Measurements from ENCODE around the gene TSC22D2. TPM values are rescaled to one million over a fixed set of nuclear protein-coding genes. Genes with fewer than 3 reads are reported as not detected.

The TSC22D2 gene
- total RNA-seq, 4 donors from 2014 or later = 13.0 to 60.4 (median 16.7) TPM

DNA sequence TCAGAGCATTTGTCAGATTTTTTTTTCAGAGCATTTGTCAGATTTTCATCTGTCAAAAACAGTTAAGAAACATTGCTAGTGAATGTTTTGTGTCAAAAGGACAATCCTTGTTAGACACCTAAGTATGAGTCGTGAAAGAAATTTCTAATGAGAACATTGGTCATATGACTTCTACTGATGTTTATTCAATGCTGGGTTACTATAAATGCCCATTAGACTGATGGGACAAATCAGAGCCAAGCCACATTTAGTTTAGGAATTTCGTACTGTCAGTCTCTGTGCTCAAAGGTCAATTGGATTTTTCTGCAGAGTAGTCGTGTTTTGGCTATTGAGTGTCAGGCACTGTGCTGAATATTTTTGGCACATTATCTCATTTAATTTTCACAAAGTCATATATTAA, 31.6 kb downstream of the TSC22D2 start:
- TF ChIP-seq POLR2A (IDR thresholded peaks at IDR 0.05) = no peak
- TF ChIP-seq, protein P1, sequence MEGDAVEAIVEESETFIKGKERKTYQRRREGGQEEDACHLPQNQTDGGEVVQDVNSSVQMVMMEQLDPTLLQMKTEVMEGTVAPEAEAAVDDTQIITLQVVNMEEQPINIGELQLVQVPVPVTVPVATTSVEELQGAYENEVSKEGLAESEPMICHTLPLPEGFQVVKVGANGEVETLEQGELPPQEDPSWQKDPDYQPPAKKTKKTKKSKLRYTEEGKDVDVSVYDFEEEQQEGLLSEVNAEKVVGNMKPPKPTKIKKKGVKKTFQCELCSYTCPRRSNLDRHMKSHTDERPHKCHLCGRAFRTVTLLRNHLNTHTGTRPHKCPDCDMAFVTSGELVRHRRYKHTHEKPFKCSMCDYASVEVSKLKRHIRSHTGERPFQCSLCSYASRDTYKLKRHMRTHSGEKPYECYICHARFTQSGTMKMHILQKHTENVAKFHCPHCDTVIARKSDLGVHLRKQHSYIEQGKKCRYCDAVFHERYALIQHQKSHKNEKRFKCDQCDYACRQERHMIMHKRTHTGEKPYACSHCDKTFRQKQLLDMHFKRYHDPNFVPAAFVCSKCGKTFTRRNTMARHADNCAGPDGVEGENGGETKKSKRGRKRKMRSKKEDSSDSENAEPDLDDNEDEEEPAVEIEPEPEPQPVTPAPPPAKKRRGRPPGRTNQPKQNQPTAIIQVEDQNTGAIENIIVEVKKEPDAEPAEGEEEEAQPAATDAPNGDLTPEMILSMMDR (IDR thresholded peaks at IDR 0.05) = no peak
- H3K4me3 ChIP-seq (ENCODE audit: low read depth, poor library complexity, severe bottlenecking) = no peak overlapping the region
- intact Hi-C loops (cut with DNase I; ENCODE audit: low total_unique reads) = no loop called here
- WGBS, 2 donors = 58 to 69% methylated on average over 3 of the region's 3 CpGs
- no peak for DNase-seq (ENCODE audit: low spot score in 2 of 2)

DNA sequence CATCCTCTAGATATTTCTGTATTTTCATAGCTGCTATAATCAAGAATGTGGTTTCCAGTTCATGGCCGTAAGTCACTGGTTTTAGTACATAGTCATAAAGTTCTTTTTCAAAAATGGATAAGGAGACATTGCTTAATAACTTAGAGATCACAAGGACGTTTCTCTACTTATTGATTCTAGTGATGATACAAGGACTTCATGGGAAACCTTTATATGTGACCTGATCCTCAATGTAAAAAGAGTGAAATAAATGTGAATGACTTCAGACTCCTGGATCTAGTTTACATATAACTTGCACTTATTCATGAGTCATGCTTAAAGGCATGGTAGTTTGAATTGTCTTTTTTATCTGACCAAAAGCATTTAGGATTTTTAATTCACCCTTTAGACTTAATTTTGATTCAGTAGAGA, 35.2 kb downstream of the TSC22D2 start:
- intact Hi-C loops (cut with DNase I; ENCODE audit: low total_unique reads) = no loop called here
- no peak overlapping the region for H3K4me3 ChIP-seq (ENCODE audit: low read depth, poor library complexity, severe bottlenecking)

DNA sequence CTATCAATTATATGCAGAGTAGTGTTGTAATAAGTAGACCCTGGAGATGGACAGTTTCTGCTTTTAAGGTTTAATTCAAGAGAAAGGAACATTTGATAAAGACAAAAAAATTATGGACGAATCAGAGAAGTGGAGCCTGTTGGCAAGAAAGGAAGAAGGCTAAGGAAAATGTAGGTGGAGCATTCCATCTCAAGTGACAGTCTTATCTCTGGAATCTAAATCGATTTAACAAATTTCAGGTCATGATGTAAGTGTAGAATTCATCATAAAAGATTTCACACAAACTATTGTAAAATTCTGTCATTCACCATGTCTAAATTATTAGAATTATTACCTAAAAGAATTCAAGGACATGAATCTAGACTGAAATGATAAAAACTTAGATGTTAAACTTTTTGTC, 36.3 kb downstream of the TSC22D2 start:
- H3K4me3 ChIP-seq (ENCODE audit: low read depth, poor library complexity, severe bottlenecking) = no peak overlapping the region
- DNase-seq (ENCODE audit: low spot score in 2 of 2) = no peak
- intact Hi-C loops (cut with DNase I; ENCODE audit: low total_unique reads) = no loop called here
- WGBS, 2 donors = 70 to 71% methylated on average over 2 of the region's 2 CpGs
- TF ChIP-seq, protein P1 (IDR thresholded peaks at IDR 0.05) = no peak
- TF ChIP-seq POLR2A (IDR thresholded peaks at IDR 0.05) = no peak

More for the DNA sequence above, 35.2 kb downstream of the TSC22D2 start:
- DNase-seq (ENCODE audit: low spot score in 2 of 2) = no peak
- WGBS, 2 donors = 74 to 80% methylated on average over 2 of the region's 2 CpGs
- TF ChIP-seq, protein P1 (IDR thresholded peaks at IDR 0.05) = no peak
- no peak for TF ChIP-seq POLR2A (IDR thresholded peaks at IDR 0.05)

DNA sequence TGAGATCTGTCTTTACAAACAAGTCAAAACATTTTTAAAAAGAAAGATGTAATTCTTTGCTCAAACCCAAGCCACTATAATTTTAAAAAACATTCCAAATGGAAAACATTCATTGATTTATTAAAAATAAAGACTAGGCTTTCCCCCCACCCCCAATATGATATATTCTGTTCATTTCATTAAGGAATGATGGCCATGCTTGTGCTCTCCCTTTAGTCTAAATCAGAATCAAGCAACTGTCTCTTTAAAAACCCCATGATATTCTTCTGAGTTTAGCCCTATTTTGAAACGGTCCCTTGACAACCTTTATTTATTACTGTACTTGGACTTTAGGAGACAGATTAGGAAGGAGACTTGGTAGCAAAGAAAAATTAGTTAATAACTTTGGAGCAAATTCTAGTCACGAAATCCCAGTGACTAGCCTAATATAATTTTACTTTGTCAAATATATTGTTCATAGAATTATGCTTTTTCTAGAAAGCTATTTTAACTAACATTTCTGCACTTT, 38.4 kb downstream of the TSC22D2 start:
- TF ChIP-seq, protein P1 (IDR thresholded peaks at IDR 0.05) = no peak
- TF ChIP-seq POLR2A (IDR thresholded peaks at IDR 0.05) = no peak
- intact Hi-C loops (cut with DNase I; ENCODE audit: low total_unique reads) = no loop called here
- DNase-seq (ENCODE audit: low spot score in 2 of 2) = no peak
- H3K4me3 ChIP-seq (ENCODE audit: low read depth, poor library complexity, severe bottlenecking) = no peak overlapping the region
- 52 to 55% methylated on average over 2 of the region's 2 CpGs for WGBS, 2 donors

DNA sequence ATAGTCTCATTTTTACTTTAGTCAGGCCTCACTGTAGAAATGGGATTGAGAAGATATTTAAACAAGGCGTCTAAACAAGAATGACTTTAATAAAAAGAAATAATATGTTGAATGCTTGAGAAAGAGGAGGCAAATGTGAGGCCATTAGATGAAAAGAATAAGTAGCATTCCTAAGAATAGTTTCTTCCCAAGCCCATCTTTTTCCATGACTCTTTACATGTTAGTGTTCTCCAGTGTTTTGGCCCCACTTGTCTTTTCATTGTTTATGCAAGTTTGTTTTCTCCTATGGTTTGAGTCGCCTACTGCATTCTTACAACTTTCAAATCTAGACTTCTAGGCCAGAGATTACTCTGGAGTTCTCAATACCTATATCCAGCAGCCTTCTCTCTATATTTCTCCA, 39.0 kb downstream of the TSC22D2 start:
- H3K4me3 ChIP-seq (ENCODE audit: low read depth, poor library complexity, severe bottlenecking) = no peak overlapping the region
- 93 to 97% methylated on average over 2 of the region's 2 CpGs for WGBS, 2 donors
- DNase-seq (ENCODE audit: low spot score in 2 of 2) = no peak
- TF ChIP-seq POLR2A (IDR thresholded peaks at IDR 0.05) = no peak
- TF ChIP-seq, protein P1 (IDR thresholded peaks at IDR 0.05) = no peak
- intact Hi-C loops (cut with DNase I; ENCODE audit: low total_unique reads) = no loop called here
